GM12872 (cell line): ENCODE data around the gene TSPAN17.

ENCODE experiments used
- CTCF ChIP-seq: IDR thresholded peaks from 3 replicates; pipeline ENCODE4 v1.5.1; 2011; ENCODE audit warnings: low read depth, mild to moderate bottlenecking, low read length, moderate library complexity; ENCODE audit not compliant: insufficient read depth

TSPAN17 gene

GRCh38 chr5:176609724-176610434, 37.4 kb upstream of the TSPAN17 start, which contains the start of gene GPRIN1:
Gene GPRIN1, minus strand, starts transcription at chr5:176610156. Its CDS starts 10,322 bp downstream, at chr5:176599834.
- TF ChIP-seq CTCF, result peak; percentile 32; the same call in 1 of the 3 replicates

DNA sequence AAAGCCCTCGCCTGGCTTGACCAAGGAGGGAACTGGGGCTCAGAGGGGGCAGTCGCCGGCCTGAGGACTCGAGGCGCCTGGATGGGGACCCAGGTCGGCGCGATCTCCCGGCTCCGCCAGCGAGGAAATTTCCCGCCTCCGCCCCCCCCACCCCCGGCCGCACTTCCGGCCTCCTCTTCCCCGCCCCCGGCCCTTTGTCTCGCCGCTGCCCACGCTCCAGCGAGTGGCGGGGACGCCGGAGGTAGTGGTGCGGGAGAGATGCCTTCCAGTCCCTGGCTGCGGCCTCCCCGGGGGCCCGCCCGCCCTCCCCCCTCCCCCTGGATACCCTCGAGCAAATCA, 36.9 kb upstream of the TSPAN17 start:
- no peak for TF ChIP-seq CTCF

GRCh38 chr5:176611435-176611834, 35.8 kb upstream of the TSPAN17 start:
- TF ChIP-seq CTCF, result no peak

DNA sequence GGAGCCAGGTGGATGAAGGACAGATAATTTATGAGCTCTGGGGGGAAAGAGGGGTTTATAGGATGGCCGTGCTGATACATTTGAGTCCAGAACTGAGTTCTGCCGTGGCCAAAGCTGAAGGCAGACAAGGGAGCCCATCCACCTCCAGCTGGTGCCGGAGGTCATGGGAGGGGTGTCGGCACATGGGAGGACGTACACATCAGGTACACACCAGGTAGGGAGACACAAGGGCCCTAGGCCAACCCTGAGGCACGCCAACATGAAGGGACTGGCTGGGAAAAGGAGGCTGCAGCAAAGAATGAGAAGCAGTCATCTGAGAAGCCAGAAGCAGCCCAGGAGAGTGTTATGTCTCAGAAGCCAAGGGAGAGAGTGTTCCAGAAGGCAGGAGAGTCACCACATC, 35.3 kb upstream of the TSPAN17 start:
- no peak for TF ChIP-seq CTCF

- TF ChIP-seq CTCF, result no peak
These were observed 34.4 kb upstream of the TSPAN17 start for GRCh38 chr5:176612855-176613254.

DNA sequence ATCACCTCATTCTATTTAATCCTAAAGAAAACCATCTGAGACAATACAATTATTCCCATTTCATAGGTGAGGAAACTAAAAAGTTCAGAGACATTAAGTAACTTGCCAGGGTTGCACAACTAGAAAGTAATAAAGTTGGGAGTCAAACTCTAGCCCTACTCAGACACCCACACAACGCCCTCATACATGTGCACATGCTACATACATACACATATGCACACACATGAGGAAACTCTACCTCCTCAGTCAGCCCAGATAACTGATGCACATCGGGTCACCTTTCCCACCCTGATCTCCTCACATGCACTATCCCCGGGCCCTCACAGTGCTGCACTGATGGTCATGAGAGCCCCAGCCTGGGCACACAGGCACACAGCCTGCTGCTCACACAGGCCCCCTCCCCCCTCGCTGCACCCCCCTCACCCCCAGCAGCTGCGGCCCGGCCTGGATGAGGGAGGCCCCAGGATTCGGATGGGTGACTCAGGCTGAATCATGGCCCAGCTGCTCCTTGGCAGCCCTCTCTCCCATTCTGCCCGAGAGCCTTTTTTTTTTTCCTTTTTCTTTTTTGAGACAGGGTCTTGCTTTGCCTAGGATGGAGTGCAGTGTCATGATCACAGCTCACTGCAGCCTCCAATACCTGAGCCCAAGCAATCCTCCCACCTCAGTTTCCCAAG, 32.3 kb upstream of the TSPAN17 start:
- TF ChIP-seq CTCF, result no peak

- no peak for TF ChIP-seq CTCF
These were observed 30.8 kb upstream of the TSPAN17 start for GRCh38 chr5:176616511-176616910.
